ENCODE measurements around the gene PAQR6. TPM values are rescaled to one million over a fixed set of nuclear protein-coding genes. Genes with fewer than 3 reads are reported as not detected.

PAQR6 gene
- total and polyA plus RNA-seq, 3 donors from 2014 or later: 3.6 to 10.5 (median 8.0) TPM

DNA sequence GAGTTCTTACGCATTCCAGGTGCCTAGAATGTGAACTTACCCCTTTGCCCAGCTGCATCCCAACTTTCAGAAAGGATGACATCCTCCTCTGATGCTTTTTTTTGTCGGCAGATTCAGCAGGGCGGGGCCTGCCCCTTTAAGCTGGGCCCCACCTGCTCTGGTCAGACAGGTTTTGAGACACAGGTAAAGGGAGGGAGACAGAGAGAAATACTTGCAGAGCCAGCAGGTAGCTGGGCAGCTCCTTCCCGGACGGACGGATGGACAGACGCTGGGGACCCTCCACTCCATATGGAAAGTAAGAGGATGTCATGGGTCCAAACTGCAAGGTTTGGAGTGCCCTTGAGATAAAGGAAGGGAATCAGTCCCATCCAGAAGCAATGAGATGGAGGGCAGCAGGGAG lies 36.3 kb upstream of the PAQR6 start, which contains the start of gene TMEM79:
Gene TMEM79 (plus strand): TSS at position 214 of the 400 bp plus-strand sequence. CDS start 902 bp downstream, outside the sequence.
- H3K36me3 ChIP-seq (ENCODE audit: low read depth, missing control alignments): no peaks in the 10 kb centered on the region
- H3K4me3 ChIP-seq: peak within 1 kb of the TSS; percentile 88 to 93
- intact Hi-C loops (cut with DNase I; ENCODE audit: low total_unique reads): no loop called here
- peak within 1 kb of the TSS; percentile 63 to 86 for H3K27ac ChIP-seq
- TF ChIP-seq POLR2A (IDR thresholded peaks at IDR 0.05): no peak
- TF ChIP-seq, protein P1, sequence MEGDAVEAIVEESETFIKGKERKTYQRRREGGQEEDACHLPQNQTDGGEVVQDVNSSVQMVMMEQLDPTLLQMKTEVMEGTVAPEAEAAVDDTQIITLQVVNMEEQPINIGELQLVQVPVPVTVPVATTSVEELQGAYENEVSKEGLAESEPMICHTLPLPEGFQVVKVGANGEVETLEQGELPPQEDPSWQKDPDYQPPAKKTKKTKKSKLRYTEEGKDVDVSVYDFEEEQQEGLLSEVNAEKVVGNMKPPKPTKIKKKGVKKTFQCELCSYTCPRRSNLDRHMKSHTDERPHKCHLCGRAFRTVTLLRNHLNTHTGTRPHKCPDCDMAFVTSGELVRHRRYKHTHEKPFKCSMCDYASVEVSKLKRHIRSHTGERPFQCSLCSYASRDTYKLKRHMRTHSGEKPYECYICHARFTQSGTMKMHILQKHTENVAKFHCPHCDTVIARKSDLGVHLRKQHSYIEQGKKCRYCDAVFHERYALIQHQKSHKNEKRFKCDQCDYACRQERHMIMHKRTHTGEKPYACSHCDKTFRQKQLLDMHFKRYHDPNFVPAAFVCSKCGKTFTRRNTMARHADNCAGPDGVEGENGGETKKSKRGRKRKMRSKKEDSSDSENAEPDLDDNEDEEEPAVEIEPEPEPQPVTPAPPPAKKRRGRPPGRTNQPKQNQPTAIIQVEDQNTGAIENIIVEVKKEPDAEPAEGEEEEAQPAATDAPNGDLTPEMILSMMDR (IDR thresholded peaks at IDR 0.05): no peak
- no peaks in the 10 kb centered on the region for H3K27me3 ChIP-seq
- WGBS, 2 donors: 89 to 93% methylated on average over 7 of the region's 7 CpGs
- peaks cover 20% of the 10 kb centered on the region for H3K4me1 ChIP-seq
- H3K9me3 ChIP-seq: no peaks in the 10 kb centered on the region
- DNase-seq: no peak

DNA sequence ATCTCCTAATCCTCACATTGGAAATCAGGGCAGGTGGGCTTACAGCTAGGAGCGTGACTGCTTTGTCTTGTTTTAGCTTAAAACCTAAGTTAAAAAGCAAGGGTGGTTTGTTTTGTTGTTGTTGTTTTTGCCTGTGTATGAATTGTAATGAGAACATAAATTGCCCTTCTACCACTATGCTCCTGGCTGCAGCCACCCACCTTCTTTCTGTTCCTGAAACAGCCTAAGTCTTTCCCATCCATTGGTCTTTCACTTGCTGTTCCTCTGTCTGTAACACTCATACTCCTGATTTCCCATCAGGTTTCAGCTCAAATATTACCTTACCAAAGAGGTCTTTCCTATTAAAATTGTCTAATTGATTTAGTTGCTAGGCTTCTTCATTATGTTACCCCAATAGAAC lies 35.7 kb upstream of the PAQR6 start:
- 79 to 86% methylated on average over 1 of the region's 1 CpG for WGBS, 2 donors
- intact Hi-C loops (cut with DNase I; ENCODE audit: low total_unique reads): no loop called here
- DNase-seq: no peak
- Histone ChIP-seq H3K27ac (no peak overlapping the region), H3K36me3 (ENCODE audit: low read depth, missing control alignments) (no peaks in the 10 kb centered on the region), H3K4me3 (peak overlapping the region; percentile 88 to 93), H3K27me3 (no peaks in the 10 kb centered on the region), H3K9me3 (no peaks in the 10 kb centered on the region), H3K4me1 (peaks cover 20% of the 10 kb centered on the region)
- no peak for TF ChIP-seq POLR2A (IDR thresholded peaks at IDR 0.05)
- TF ChIP-seq, protein P1 (IDR thresholded peaks at IDR 0.05): no peak

DNA sequence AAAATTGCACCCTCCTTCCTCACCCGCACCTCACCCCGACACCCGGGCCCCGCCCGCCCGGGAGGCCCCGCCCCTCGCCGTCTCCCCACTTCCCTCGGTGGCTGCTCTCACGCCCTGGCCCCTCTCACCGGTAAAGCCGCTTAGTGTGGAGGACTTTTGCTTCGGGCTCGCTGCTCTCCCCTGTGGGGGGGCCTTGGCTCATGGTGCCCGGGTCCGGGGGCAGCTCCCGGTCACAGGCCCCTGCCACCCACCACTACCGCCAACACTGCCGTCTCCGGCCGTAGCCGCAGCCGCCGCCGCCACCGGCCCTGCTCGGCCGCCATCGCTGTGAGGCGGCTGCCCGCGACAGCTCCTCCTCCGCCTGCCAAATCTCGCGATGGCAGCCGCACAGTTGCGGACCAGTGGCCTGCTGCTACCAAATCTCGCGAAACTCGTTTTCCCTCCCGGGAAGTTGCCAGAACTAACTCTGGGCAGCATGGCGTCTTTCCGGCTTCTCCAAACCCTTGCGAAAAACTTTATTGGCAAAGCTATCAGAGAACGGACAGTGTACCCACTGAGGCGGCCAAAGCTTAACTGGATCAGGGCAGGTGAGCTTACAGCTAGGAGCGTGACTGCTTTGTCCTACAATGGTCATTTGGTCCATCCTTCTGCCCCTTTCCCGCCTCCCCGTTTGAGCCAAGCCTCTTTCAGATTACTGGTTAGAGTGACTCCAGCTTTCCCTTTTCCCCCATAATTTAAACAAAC lies 34.8 kb upstream of the PAQR6 start, which contains the start of gene SMG5:
Gene SMG5 (minus strand): TSS at position 347 of the 744 bp plus-strand sequence. CDS start 145 bp downstream, at position 202.
- Histone ChIP-seq H3K27me3 (no peaks in the 10 kb centered on the region), H3K36me3 (ENCODE audit: low read depth, missing control alignments) (no peaks in the 10 kb centered on the region), H3K4me1 (peaks cover 20% of the 10 kb centered on the region), H3K4me3 (peak within 1 kb of the TSS; percentile 88 to 93), H3K27ac (peak within 1 kb of the TSS; percentile 86 to 91), H3K9me3 (no peaks in the 10 kb centered on the region)
- TF ChIP-seq POLR2A (IDR thresholded peaks at IDR 0.05): no peak
- WGBS, 2 donors: 1 to 3% methylated on average over 18 to 50 of the region's 50 CpGs
- DNase-seq: peak; percentile 98
- intact Hi-C loops (cut with DNase I; ENCODE audit: low total_unique reads): no loop called here

DNA sequence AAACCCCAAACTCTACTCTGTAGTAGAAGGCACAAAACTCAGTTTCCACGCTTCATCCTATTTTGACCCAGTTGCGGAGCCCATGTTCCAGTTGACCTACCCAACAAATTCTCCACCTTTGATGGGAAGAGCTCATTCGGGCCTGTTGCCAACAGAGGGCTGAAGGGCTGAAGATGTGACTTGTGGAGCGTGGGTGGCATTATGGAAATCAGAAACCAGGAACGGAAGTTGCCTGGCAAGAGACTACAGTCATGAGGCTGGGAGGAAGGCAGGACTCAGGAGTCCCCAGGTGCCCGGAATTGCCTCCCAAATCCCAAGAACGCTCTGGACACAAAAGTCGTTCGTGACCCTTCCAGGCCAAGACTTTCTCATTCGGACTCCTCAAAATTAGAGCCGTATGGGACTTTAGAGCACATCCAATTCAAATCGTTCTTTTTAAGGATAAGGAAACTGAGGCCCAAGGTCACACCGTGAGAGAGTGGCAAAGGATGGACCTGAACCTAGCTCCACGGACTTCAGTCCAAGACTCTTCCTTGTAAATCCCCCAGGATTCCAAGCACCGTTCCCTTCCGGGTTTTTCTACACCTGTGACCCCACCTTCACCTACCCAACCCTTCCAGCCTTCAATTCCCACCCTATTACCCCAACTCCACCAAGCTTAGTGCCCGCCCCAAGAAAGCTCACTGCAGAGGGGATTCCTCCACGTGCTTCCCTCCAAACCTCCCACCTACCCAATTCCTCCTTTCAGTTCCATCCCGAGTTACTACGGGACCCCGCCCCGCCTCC lies 34.0 kb upstream of the PAQR6 start:
- WGBS, 2 donors: 4 to 5% methylated on average over 22 of the region's 22 CpGs
- H3K4me3 ChIP-seq: peak overlapping the region; percentile 88 to 93
- TF ChIP-seq, protein P1 (IDR thresholded peaks at IDR 0.05): no peak
- TF ChIP-seq POLR2A (IDR thresholded peaks at IDR 0.05): no peak
- intact Hi-C loops (cut with DNase I; ENCODE audit: low total_unique reads): no loop called here
- no peaks in the 10 kb centered on the region for H3K36me3 ChIP-seq (ENCODE audit: low read depth, missing control alignments)
- peak overlapping the region; percentile 86 to 91 for H3K27ac ChIP-seq
- H3K9me3 ChIP-seq: no peaks in the 10 kb centered on the region
- no peaks in the 10 kb centered on the region for H3K27me3 ChIP-seq
- peaks cover 20% of the 10 kb centered on the region for H3K4me1 ChIP-seq
- peak; percentile 33 for DNase-seq

DNA sequence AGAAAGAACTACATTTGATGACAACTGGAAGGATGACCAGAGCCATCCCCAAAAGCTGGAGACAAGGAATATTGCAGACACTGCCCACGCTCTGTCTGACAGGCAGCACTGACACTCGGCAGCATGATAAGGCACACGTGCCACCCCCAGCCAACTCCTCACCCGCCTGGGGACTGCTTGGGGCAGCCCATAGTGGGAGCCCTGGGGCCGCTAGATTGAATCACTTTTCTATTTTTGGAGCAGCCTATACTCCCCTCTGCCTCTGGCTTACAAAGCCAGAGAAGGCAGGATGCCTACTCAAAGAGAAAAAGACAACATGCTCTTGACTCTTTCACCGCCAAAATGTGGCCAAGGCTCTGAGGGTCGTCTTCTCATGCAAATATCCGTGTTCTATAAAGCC lies 33.4 kb upstream of the PAQR6 start:
- peak; percentile 73 for DNase-seq
- TF ChIP-seq POLR2A (IDR thresholded peaks at IDR 0.05): no peak
- TF ChIP-seq, protein P1 (IDR thresholded peaks at IDR 0.05): no peak
- 11 to 14% methylated on average over 8 of the region's 8 CpGs for WGBS, 2 donors

More for the DNA sequence above, 33.4 kb upstream of the PAQR6 start:
- Histone ChIP-seq H3K4me3 (peak overlapping the region in 1 of 2 donors; percentile 88), H3K36me3 (ENCODE audit: low read depth, missing control alignments) (no peaks in the 10 kb centered on the region), H3K27me3 (no peaks in the 10 kb centered on the region), H3K9me3 (no peaks in the 10 kb centered on the region), H3K27ac (no peak overlapping the region), H3K4me1 (peaks cover 20% of the 10 kb centered on the region)
- intact Hi-C loops (cut with DNase I; ENCODE audit: low total_unique reads): no loop called here

All from testis (tissue), 3 donors.